Right lobe of liver (tissue), 4 donors: ENCODE data around the gene CLEC4A.

ENCODE experiments used
- POLR2A ChIP-seq: fragments of 450-650 bp; IDR thresholded peaks from one replicate; pipeline ENCODE4 v1.6.1; 2017; ENCODE audit warnings: antibody characterized with exemption, mild to moderate bottlenecking
- TF ChIP-seq, protein P1 (sequence below), 4 donors: fragments of 200-600 bp in 3 of 4; fragments of 450-650 bp in 1 of 4; IDR thresholded peaks; one replicate each; pipeline versions ENCODE4 v1.5.1 to v1.8.0; 2016 to 2022; ENCODE audit warnings: antibody characterized with exemption in 4 of 4, mild to moderate bottlenecking in 2 of 4
- donor health status: DM: no; HTN: no; CAD: no.
- donor health status: DM: no; HTN: no; CAD: no.
- donor health status: DM: no; HTN: yes; CAD: no.

DNA sequence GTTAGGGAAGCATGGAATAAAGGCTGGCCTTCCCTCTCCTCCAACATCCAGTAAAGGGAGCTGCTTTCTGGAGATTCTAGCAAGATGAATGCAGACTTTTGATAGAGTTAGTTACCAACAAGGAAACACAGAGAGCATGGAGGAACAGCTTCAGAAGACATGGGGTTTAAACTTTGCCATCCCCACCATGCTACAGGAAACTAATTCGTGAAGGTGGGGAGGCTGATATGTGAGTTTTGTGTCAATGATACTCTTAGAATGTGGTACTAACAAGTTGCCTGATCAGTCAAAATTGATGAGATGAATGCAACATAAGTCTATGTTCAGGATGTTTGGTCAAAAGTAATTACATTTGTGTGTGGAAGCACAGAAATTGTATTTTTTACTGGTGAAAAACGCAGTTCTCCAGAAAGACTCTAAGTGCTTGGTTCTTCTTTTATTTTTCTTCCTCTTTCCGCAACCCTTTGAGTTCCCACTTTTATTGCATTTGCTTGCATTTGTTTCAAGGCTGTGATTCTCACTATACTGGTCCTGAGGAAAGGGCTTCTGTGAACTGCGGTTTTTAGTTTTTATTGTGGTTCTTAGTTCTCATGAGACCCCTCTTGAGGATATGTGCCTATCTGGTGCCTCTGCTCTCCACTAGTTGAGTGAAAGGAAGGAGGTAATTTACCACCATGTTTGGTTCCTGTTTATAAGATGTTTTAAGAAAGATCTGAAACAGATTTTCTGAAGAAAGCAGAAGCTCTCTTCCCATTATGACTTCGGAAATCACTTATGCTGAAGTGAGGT is at the start of gene CLEC4A:
- TF ChIP-seq, protein P1, sequence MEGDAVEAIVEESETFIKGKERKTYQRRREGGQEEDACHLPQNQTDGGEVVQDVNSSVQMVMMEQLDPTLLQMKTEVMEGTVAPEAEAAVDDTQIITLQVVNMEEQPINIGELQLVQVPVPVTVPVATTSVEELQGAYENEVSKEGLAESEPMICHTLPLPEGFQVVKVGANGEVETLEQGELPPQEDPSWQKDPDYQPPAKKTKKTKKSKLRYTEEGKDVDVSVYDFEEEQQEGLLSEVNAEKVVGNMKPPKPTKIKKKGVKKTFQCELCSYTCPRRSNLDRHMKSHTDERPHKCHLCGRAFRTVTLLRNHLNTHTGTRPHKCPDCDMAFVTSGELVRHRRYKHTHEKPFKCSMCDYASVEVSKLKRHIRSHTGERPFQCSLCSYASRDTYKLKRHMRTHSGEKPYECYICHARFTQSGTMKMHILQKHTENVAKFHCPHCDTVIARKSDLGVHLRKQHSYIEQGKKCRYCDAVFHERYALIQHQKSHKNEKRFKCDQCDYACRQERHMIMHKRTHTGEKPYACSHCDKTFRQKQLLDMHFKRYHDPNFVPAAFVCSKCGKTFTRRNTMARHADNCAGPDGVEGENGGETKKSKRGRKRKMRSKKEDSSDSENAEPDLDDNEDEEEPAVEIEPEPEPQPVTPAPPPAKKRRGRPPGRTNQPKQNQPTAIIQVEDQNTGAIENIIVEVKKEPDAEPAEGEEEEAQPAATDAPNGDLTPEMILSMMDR (IDR thresholded peaks at IDR 0.05), result no peak
- no peak for TF ChIP-seq POLR2A
